OCI-LY3 (cell line): ENCODE results near the gene CYP24A1.

Experiments used
- H2AFZ ChIP-seq: fragments of 200-600, 300-600 bp; shearing (Covaris generic); 2 replicates; pipeline ENCODE4 v1.6.0; 2014; ENCODE audit warnings: antibody characterized with exemption, low read depth, low read length
- H3K27ac ChIP-seq: fragments of 200-600, 300-600 bp; sonication (generic); 2 replicates; pipeline ENCODE4 v1.5.1; 2014; ENCODE audit warnings: mild to moderate bottlenecking, low read length, moderate library complexity, mixed read lengths
- H3K27me3 ChIP-seq: fragments of 200-600, 300-600 bp; sonication (generic); 2 replicates; pipeline ENCODE4 v1.6.1; 2014; ENCODE audit warnings: low read depth, low read length, mixed read lengths
- H3K36me3 ChIP-seq: fragments of 200-600, 300-600 bp; sonication (generic); replicated peaks from 2 replicates; pipeline ENCODE3; 2014; ENCODE audit warnings: low read depth, low read length, mixed read lengths
- H3K4me1 ChIP-seq: fragments of 300-600, 200-600 bp; sonication (generic); 2 replicates; pipeline ENCODE4 v1.6.1; 2014; ENCODE audit warnings: low read length, mixed read lengths
- H3K4me2 ChIP-seq: fragments of 200-600, 300-600 bp; sonication (generic); 2 replicates; pipeline ENCODE4 v1.6.1; 2014; ENCODE audit warnings: low read length, mixed read lengths
- H3K4me3 ChIP-seq: fragments of 300-600, 200-600 bp; sonication (generic); 2 replicates; pipeline ENCODE4 v1.5.1; 2014; ENCODE audit warnings: antibody characterized with exemption, mild to moderate bottlenecking, low read length, moderate library complexity
- H3K79me2 ChIP-seq: fragments of 300-600, 200-600 bp; shearing (Covaris generic); 2 replicates; pipeline ENCODE4 v1.6.1; 2014; ENCODE audit warnings: mild to moderate bottlenecking, low read length, mixed read lengths
- H3K9ac ChIP-seq: fragments of 300-600, 200-600 bp; shearing (Covaris generic); 2 replicates; pipeline ENCODE4 v1.6.0; 2014; ENCODE audit warnings: mild to moderate bottlenecking, low read length, moderate library complexity
- H3K9me3 ChIP-seq: fragments of 200-600, 300-600 bp; shearing (Covaris generic); 2 replicates; pipeline ENCODE4 v1.6.1; 2014; ENCODE audit warnings: low read length, mixed read lengths; ENCODE audit not compliant: insufficient read depth
- H4K20me1 ChIP-seq: fragments of 200-600, 300-600 bp; sonication (generic); 2 replicates; pipeline ENCODE4 v1.6.1; 2016; ENCODE audit warnings: low read length, mixed read lengths; ENCODE audit not compliant: insufficient read depth
- EZH2phosphoT487 ChIP-seq: fragments of 200-600 bp; shearing (Covaris generic); IDR thresholded peaks from 2 replicates; pipeline ENCODE4 v1.6.1; 2018; ENCODE audit warnings: antibody characterized with exemption, mixed run types, low read depth
- TF ChIP-seq, protein P1 (sequence below): fragments of 200-600, 300-600 bp; sonication (generic); IDR thresholded peaks from 2 replicates; pipeline ENCODE4 v1.5.1; 2014; ENCODE audit warnings: antibody characterized with exemption, low read length, low read depth

The CYP24A1 gene

GRCh38 chr20:54179946-54180345 is 6.2 kb upstream of the CYP24A1 start:
- TF ChIP-seq, protein P1, sequence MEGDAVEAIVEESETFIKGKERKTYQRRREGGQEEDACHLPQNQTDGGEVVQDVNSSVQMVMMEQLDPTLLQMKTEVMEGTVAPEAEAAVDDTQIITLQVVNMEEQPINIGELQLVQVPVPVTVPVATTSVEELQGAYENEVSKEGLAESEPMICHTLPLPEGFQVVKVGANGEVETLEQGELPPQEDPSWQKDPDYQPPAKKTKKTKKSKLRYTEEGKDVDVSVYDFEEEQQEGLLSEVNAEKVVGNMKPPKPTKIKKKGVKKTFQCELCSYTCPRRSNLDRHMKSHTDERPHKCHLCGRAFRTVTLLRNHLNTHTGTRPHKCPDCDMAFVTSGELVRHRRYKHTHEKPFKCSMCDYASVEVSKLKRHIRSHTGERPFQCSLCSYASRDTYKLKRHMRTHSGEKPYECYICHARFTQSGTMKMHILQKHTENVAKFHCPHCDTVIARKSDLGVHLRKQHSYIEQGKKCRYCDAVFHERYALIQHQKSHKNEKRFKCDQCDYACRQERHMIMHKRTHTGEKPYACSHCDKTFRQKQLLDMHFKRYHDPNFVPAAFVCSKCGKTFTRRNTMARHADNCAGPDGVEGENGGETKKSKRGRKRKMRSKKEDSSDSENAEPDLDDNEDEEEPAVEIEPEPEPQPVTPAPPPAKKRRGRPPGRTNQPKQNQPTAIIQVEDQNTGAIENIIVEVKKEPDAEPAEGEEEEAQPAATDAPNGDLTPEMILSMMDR: no peak
- no peak for TF ChIP-seq EZH2phosphoT487
- H3K79me2 ChIP-seq: no peaks in the 10 kb centered on the region
- H4K20me1 ChIP-seq: no peaks in the 10 kb centered on the region
- no peak overlapping the region for H2AFZ ChIP-seq
- no peak overlapping the region for H3K9ac ChIP-seq
- no peak overlapping the region for H3K4me2 ChIP-seq
- no peak overlapping the region for H3K27ac ChIP-seq
- no peaks in the 10 kb centered on the region for H3K9me3 ChIP-seq
- H3K36me3 ChIP-seq: no peaks in the 10 kb centered on the region
- H3K4me1 ChIP-seq: peaks cover 5% of the 10 kb centered on the region
- H3K4me3 ChIP-seq: no peak overlapping the region
- peaks cover 15% of the 10 kb centered on the region for H3K27me3 ChIP-seq

GRCh38 chr20:54178256-54178655 is 4.5 kb upstream of the CYP24A1 start:
- Histone ChIP-seq H4K20me1 (no peaks in the 10 kb centered on the region), H3K27me3 (peaks cover 2% of the 10 kb centered on the region; the same call in 1 of the 2 replicates), H3K4me2 (no peak overlapping the region), H3K4me3 (no peak overlapping the region), H3K79me2 (no peaks in the 10 kb centered on the region), H3K9ac (no peak overlapping the region), H3K36me3 (no peaks in the 10 kb centered on the region), H3K4me1 (peaks cover 5% of the 10 kb centered on the region), H2AFZ (no peak overlapping the region), H3K27ac (no peak overlapping the region), H3K9me3 (no peaks in the 10 kb centered on the region)
- TF ChIP-seq, protein P1: no peak
- TF ChIP-seq EZH2phosphoT487: no peak

GRCh38 chr20:54177378-54177777 is 3.6 kb upstream of the CYP24A1 start:
- H3K36me3 ChIP-seq: no peaks in the 10 kb centered on the region
- no peaks in the 10 kb centered on the region for H3K79me2 ChIP-seq
- H3K4me2 ChIP-seq: no peak overlapping the region
- no peak overlapping the region for H2AFZ ChIP-seq
- H3K27ac ChIP-seq: no peak overlapping the region
- no peak overlapping the region for H3K9ac ChIP-seq
- H3K4me3 ChIP-seq: no peak overlapping the region
- H4K20me1 ChIP-seq: no peaks in the 10 kb centered on the region
- no peak for TF ChIP-seq EZH2phosphoT487
- TF ChIP-seq, protein P1: no peak
- H3K27me3 ChIP-seq: peaks cover 3% of the 10 kb centered on the region; the same call in 1 of the 2 replicates
- H3K9me3 ChIP-seq: no peaks in the 10 kb centered on the region
- H3K4me1 ChIP-seq: peaks cover 5% of the 10 kb centered on the region

DNA sequence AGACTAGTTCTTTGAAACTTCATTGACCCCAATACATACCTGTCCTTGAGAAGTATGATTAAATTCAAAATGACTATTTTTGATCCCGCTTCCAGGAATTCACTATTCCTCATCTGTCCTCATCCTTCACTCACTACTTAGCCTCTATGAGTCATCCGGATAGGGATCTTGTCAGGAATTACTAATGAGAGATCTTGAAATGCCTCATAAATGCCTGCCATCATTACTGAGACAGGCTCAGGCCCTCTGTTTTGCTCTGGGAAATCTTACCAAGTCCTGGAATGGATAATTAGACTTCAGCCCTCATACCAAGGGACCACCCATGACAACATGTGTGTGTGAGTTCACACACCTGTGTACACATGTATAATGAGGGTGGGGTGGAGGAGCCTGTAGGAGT is 2.8 kb upstream of the CYP24A1 start:
- H3K27ac ChIP-seq: no peak overlapping the region
- no peak for TF ChIP-seq EZH2phosphoT487
- TF ChIP-seq, protein P1: no peak
- peaks cover 5% of the 10 kb centered on the region for H3K4me1 ChIP-seq
- H3K9ac ChIP-seq: no peak overlapping the region
- H3K79me2 ChIP-seq: no peaks in the 10 kb centered on the region
- no peak overlapping the region for H3K4me3 ChIP-seq
- H2AFZ ChIP-seq: no peak overlapping the region
- no peaks in the 10 kb centered on the region for H4K20me1 ChIP-seq
- H3K4me2 ChIP-seq: no peak overlapping the region
- no peaks in the 10 kb centered on the region for H3K9me3 ChIP-seq
- H3K27me3 ChIP-seq: peaks cover 10% of the 10 kb centered on the region
- no peaks in the 10 kb centered on the region for H3K36me3 ChIP-seq
